Embryonic facial prominence (tissue), 1 donor: ENCODE measurements around the gene TBL3.

Source experiments
- DNase-seq: peaks from one replicate; pipeline ENCODE4 v3.0.0-alpha.2; 2016; ENCODE audit errors: extremely low spot score

The TBL3 gene

GRCh38 chr16:1964506-1965395 lies 7.1 kb upstream of the TBL3 start, which contains the start of gene RPS2:
RPS2 (minus strand) TSS chr16:1964826; CDS start chr16:1964625, 201 bp downstream.
- DNase-seq, result peak; percentile 99

GRCh38 chr16:1965396-1966001 lies 6.4 kb upstream of the TBL3 start:
- no peak for DNase-seq

GRCh38 chr16:1966460-1966859 lies 5.4 kb upstream of the TBL3 start, which contains the start of gene RNF151:
RNF151 (plus strand) TSS chr16:1966856; CDS start chr16:1966882, 26 bp downstream.
- no peak for DNase-seq

DNA sequence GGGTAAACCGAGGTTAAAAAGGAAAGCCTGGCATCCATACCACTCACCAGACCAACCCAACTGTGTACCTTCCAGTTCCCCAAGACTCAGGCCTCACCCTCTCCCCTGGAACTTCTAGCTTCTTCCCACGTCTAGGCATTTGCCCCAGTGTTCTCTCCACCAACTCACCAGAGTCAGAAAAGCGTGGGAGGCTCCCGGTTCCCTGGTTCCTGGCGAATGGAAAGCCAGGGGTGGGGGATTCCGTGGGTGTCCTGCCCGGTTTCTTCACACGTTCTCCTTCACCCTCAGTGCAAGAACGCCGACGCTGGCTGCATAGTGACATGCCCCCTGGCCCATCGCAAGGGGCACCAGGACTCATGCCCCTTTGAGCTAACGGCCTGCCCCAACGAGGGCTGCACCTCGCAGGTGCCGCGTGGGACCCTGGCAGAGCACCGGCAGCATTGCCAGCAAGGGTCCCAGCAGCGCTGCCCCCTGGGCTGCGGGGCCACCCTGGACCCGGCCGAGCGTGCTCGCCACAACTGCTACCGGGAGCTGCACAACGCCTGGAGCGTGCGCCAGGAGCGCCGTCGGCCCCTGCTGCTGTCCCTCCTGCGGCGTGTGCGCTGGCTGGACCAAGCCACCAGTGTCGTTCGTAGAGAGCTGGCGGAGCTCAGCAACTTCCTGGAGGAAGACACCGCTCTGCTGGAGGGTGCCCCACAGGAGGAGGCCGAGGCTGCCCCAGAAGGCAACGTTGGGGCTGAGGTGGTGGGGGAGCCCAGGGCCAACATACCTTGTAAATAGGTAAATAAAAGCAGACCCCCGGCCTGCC lies 3.5 kb upstream of the TBL3 start:
- DNase-seq, result no peak

- no peak for DNase-seq
Observed at GRCh38 chr16:1972490-1972877, 631 bp downstream of the TBL3 start.

- DNase-seq, result no peak
Observed at GRCh38 chr16:1973461-1974156, 1.8 kb downstream of the TBL3 start.

GRCh38 chr16:1974157-1975070 lies 2.6 kb downstream of the TBL3 start:
- no peak for DNase-seq

DNA sequence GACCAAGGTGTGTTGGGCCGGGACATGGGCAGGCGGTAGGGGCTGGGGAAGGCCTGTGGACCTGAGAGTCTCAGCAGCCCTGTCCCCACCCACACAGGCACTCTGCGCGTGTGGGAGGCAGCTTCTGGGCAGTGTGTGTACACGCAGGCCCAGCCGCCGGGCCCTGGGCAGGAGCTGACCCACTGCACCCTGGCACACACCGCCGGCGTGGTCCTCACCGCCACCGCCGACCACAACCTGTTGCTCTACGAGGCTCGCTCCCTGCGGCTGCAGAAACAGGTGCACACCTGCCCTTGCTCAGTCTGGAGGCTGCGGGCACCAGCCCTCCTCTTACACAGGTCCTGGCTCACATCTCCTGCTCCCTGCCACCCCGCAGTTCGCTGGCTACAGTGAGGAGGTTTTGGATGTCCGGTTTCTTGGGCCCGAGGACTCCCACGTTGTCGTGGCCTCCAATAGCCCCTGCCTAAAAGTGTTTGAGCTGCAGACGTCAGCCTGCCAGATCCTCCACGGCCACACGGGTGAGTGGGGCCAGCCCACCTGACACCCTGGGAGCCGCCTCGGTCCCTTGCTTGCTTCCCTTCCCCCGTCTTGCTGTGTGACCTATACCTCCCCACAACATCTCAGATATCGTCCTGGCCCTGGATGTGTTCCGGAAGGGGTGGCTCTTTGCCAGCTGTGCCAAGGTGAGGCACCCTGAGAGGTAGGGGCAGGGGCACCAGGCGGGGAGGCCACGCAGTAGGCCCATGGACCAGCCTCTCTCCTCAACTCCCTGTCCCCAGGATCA lies 3.8 kb downstream of the TBL3 start:
- no peak for DNase-seq

DNA sequence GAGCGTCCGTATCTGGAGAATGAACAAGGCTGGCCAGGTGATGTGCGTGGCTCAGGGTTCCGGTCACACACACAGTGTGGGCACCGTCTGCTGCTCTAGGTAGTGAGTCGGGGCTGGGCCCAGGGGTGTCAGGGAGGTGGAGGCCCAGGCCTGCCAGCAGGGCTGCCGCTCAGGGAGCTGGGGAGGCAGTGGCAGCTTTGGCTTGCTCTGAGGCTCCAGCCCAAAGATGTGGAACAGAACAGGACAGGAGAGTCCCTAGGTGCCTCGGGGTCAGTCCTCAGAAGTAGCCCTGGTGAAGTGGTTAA lies 4.3 kb downstream of the TBL3 start:
- no peak for DNase-seq

- no peak for DNase-seq
Observed at GRCh38 chr16:1976951-1977874, 5.4 kb downstream of the TBL3 start.

GRCh38 chr16:1977875-1978268 lies 6.0 kb downstream of the TBL3 start:
- DNase-seq, result no peak

- DNase-seq, result no peak
Observed at GRCh38 chr16:1978476-1979120, 6.7 kb downstream of the TBL3 start.

GRCh38 chr16:1979271-1980029 lies 7.6 kb downstream of the TBL3 start:
- DNase-seq, result no peak

DNA sequence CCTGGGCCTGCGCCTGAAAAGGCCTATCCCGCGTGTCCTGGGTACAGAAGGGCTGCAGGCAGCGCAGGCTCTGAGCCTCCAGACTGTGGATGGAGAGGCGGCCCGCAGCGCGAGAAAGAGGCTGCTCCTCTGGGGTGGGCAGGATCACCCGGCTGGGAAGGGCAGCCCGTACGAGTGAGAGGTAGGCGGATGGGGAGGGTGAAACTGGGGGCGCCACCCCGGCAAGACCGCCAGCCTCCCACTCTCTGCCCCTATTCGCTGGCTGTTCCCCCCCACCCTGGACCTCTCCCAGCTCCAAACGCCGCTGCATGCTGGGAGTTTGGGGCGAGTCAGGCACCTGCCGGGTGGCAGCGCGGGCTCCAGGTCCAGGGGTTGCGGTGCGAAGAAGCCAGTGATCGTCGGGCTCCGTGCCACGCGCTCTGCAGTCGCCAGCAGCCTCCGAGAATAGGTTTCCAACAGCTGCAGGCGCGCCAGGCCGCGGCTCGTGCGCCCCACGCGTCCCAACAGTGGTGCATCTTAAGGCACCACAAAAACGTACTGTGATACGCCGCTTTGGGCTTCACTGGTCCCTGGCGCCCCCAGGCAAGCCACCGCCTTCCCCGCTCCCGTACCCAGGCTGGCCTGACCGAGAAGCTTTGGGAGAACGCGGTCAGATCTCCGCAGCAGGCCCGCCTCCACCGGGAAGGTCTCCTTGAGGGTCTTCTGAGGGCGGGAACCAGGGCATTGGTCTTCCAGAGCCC lies 8.3 kb downstream of the TBL3 start:
- DNase-seq, result no peak

GRCh38 chr16:1980770-1981087 lies 8.9 kb downstream of the TBL3 start:
- no peak for DNase-seq

DNA sequence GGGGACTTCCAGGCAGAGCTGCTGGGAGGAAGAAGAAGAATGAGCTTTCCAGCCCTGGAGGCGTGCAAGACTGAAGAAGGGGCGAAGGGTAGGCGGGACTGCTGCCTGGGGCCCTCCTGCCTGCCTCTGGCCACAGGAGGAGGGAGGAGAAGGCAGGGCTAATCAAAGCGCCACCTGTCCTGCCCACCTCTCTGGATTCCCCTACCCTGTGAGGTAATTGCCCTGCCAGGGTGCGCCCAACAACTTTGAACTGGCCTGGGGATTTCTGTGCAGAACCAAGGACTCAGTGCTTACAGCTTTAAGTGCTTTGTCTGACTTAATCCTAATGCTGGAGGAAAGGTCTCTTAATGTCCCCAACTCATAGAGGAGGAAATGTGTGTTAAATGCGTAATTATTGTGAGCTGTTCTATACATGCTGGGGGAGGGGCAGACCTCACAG lies 9.6 kb downstream of the TBL3 start, which contains the start of gene NOXO1:
Gene NOXO1 (minus strand): TSS at position 72 of the 439 bp plus-strand sequence. CDS start 290 bp downstream, outside the sequence.
- no peak for DNase-seq

DNA sequence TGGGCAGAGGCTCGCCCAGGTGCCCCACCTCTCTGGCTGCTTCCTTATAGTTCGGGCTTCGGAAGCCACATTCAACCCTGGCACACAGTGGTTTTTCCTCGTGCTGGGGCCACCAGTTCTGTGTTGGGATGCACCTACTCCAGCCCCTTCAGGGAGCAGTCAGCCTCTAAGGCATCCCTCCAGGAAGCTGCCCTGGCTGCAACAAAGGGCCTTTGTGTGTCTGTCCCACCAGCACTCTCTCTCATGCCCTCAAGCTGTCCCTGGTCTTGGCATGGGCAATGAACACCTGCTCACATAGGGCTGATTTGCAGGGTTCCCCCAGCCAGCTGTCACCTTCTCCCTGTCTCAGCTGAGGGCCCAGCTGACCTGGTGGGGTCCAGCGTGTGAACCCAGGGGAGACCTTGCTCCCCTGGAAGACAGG lies 10.2 kb downstream of the TBL3 start:
- no peak for DNase-seq
